GM12878 (cell line): ENCODE data around the gene SLC3A2. TPM values are rescaled to one million over a fixed set of nuclear protein-coding genes. Genes with fewer than 3 reads are reported as not detected.

Source experiments
- ATAC-seq: fragments of 200-7000 bp; cut with Tn5 transposase; 3 replicates; pipeline ENCODE4 v1.9.1; 2020; ENCODE audit warnings: mild to moderate bottlenecking, moderate library complexity
- BruUV-seq: library from RNA; stranded (reverse); fragments of 400-500 nt; replicated peaks from 2 replicates; lab custom pipeline; 2021; lab: Mats Ljungman, UMichigan
- CTCF ChIA-PET: fragments of 300-600 bp; sonication (Branson Sonifier 250); formaldehyde crosslinking; extraction: SDS; loops from one replicate; lab custom pipeline; 2021; ENCODE audit warnings: inconsistent platforms; lab: Yijun Ruan, JAX
- POLR2A ChIA-PET: fragments of 350-600 bp; formaldehyde crosslinking; extraction: SDS; loops from one replicate; lab custom pipeline; 2021; ENCODE audit warnings: inconsistent platforms; lab: Charles Lee
- RAD21 ChIA-PET: fragments of 300-600 bp; sonication (Branson Sonifier 250); formaldehyde crosslinking; loops from one replicate; lab custom pipeline; 2023; ENCODE audit warnings: antibody characterized with exemption; ENCODE audit not compliant: unreplicated experiment; lab: Charles Lee
- SMC1A ChIA-PET: fragments of 300-600 bp; sonication (Branson Sonifier 250); formaldehyde crosslinking; loops from one replicate; lab custom pipeline; 2023; ENCODE audit not compliant: unreplicated experiment, uncharacterized antibody; lab: Charles Lee
- DNase-seq: peaks from one replicate; pipeline ENCODE4 v3.0.0-alpha.2; 2011; ENCODE audit warnings: low read depth, low spot score
- FAIRE-seq: peaks from 3 replicates; lab custom pipeline; 2011; peaks lifted over from hg19 to GRCh38; lab: Jason Lieb, UNC
- H2AFZ ChIP-seq: 2 replicates; pipeline ENCODE4 v1.6.0; 2011; ENCODE audit warnings: low read depth, low read length, control low read depth; ENCODE audit not compliant: control insufficient read depth
- H3K27ac ChIP-seq: 2 replicates; pipeline ENCODE4 v1.5.1; 2011; ENCODE audit warnings: control low read depth; ENCODE audit not compliant: control insufficient read depth, insufficient read depth
- H3K27me3 ChIP-seq, 2 experiments: replicated peaks in 1 of 2; 2 replicates each; pipeline versions ENCODE4 v1.6.0 to v1.6.1; 2011; ENCODE audit warnings: low read length in 1 of 2; ENCODE audit not compliant: control insufficient read depth in 2 of 2, insufficient read depth in 2 of 2
- H3K36me3 ChIP-seq, 2 experiments: 2 replicates each; pipeline ENCODE4 v1.5.1; 2011; ENCODE audit warnings: low read length in 1 of 2; ENCODE audit not compliant: control insufficient read depth in 2 of 2, insufficient read depth in 2 of 2
- H3K4me1 ChIP-seq: 2 replicates; pipeline ENCODE4 v1.6.1; 2011; ENCODE audit warnings: mild to moderate bottlenecking, low read length, moderate library complexity, mixed read lengths; ENCODE audit not compliant: control insufficient read depth, insufficient read depth
- H3K4me2 ChIP-seq: 2 replicates; pipeline ENCODE4 v1.6.0; 2011; ENCODE audit warnings: control low read depth; ENCODE audit not compliant: control insufficient read depth, insufficient read depth
- H3K4me3 ChIP-seq: fragments of 200-600 bp; sonication (generic); 2 replicates; pipeline ENCODE4 v1.5.1; 2016
- H3K79me2 ChIP-seq: 2 replicates; pipeline ENCODE4 v1.6.0; 2011; ENCODE audit warnings: low read length; ENCODE audit not compliant: control insufficient read depth, insufficient read depth
- H3K9ac ChIP-seq: 2 replicates; pipeline ENCODE4 v1.8.0; 2011; ENCODE audit warnings: low read length, control low read depth, mixed read lengths; ENCODE audit not compliant: control insufficient read depth, insufficient read depth
- H3K9me3 ChIP-seq: replicated peaks from 3 replicates; pipeline ENCODE4 v1.5.1; 2011; ENCODE audit warnings: mild to moderate bottlenecking, low read length; ENCODE audit not compliant: control insufficient read depth, insufficient read depth
- H4K20me1 ChIP-seq: 2 replicates; pipeline ENCODE4 v1.6.0; 2011; ENCODE audit not compliant: control insufficient read depth, insufficient read depth
- BHLHE40 ChIP-seq, 2 experiments: fragments of 450-650 bp in 1 of 2; IDR thresholded peaks; 2 replicates each; pipeline ENCODE4 v1.6.1; 2011 to 2017; ENCODE audit warnings: low read depth in 2 of 2, borderline replicate concordance in 1 of 2, improper control_type of control experiment in 1 of 2, low read length in 1 of 2, mild to moderate bottlenecking in 1 of 2
- HDAC2 ChIP-seq: fragments of 200-600 bp; sonication (generic); IDR thresholded peaks from 2 replicates; pipeline ENCODE4 v1.6.1; 2017
- NBN ChIP-seq: fragments of 450-650 bp; IDR thresholded peaks from 2 replicates; pipeline ENCODE4 v1.6.1; 2016
- NR2F1 ChIP-seq: fragments of 450-650 bp; conservative IDR thresholded peaks from 2 replicates; pipeline ENCODE4 v1.6.1; 2017; ENCODE audit warnings: mild to moderate bottlenecking
- POLR2AphosphoS2 ChIP-seq: IDR thresholded peaks from 2 replicates; pipeline ENCODE4 v1.6.1; 2011; ENCODE audit warnings: low read depth, mild to moderate bottlenecking, low read length, improper control_type of control experiment, moderate library complexity
- SMAD1 ChIP-seq: fragments of 450-650 bp; IDR thresholded peaks from 2 replicates; pipeline ENCODE4 v1.6.1; 2018; ENCODE audit warnings: mild to moderate bottlenecking, low read depth; ENCODE audit not compliant: partially characterized antibody
- SMAD5 ChIP-seq: IDR thresholded peaks from 2 replicates; pipeline ENCODE4 v1.6.1; 2016; ENCODE audit warnings: antibody characterized with exemption, low read depth
- SMARCA5 ChIP-seq: fragments of 450-650 bp; IDR thresholded peaks from 2 replicates; pipeline ENCODE4 v1.6.1; 2017; ENCODE audit warnings: mild to moderate bottlenecking
- SREBF2 ChIP-seq: IDR thresholded peaks from 2 replicates; pipeline ENCODE4 v1.6.1; 2012; ENCODE audit warnings: mild to moderate bottlenecking, low read length
- STAT1 ChIP-seq: fragments of 450-650 bp; conservative IDR thresholded peaks from 2 replicates; pipeline ENCODE4 v1.6.1; 2014; ENCODE audit warnings: antibody characterized with exemption, mild to moderate bottlenecking
- STAT3 ChIP-seq: IDR thresholded peaks from 2 replicates; pipeline ENCODE4 v1.6.1; 2011; ENCODE audit warnings: low read depth, low read length, improper control_type of control experiment
- SUZ12 ChIP-seq: fragments of 200-600 bp; sonication (generic); IDR thresholded peaks from one replicate; pipeline ENCODE4 v1.6.1; 2018; ENCODE audit warnings: antibody characterized with exemption, mild to moderate bottlenecking; ENCODE audit not compliant: unreplicated experiment
- ZBED1 ChIP-seq: IDR thresholded peaks from 2 replicates; pipeline ENCODE4 v1.6.1; 2016; ENCODE audit warnings: borderline replicate concordance
- WGBS: methylation state at CpG from one replicate; pipeline ENCODE4 v1.1.6; 2016; ENCODE audit warnings: low lambda C conversion rate; ENCODE audit not compliant: insufficient replicate concordance, insufficient coverage; ENCODE audit errors: missing lambda C conversion rate; 5-methylcytosine and 5-hydroxymethylcytosine counted together
- in situ Hi-C: fragments of 300-500 bp; cut with MboI; formaldehyde crosslinking; loops from 9 replicates; pipeline ENCODE4 v1.14.3; 2018; ENCODE audit warnings: mixed read lengths
- intact Hi-C: fragments of 100-400 bp; cut with micrococcal nuclease; formaldehyde crosslinking; loops from one replicate; pipeline ENCODE4 v1.14.2; 2022; ENCODE audit not compliant: unreplicated experiment
- polyA plus RNA-seq, 11 experiments: library from polyadenylated mRNA; depleted of rRNA in 4 of 11; unstranded in 6 of 11; stranded (reverse) in 5 of 11; fragments of >200 nt; fragmentation: Nextera tagmentation in 4 of 11; fragmentation: Illumina TruSeq in 1 of 11; extraction: Ambion mirVana in 4 of 11; extraction: Trizol in 1 of 11; gene quantifications; 1 replicate in 1 of 11; 2 replicates in 10 of 11; pipeline versions ENCODE4 v1.2.1 to v1.2.3, GENCODE V29; 2011 to 2016; ENCODE audit warnings: inconsistent platforms in 2 of 11, missing spikeins in 2 of 11, low read depth in 1 of 11
- total RNA-seq, 4 experiments: library from RNA; depleted of rRNA in 3 of 4; stranded (reverse); fragments of >200 nt in 3 of 4; fragmentation: Illumina TruSeq in 1 of 4; extraction: Trizol in 1 of 4; gene quantifications; 2 replicates each; pipeline versions ENCODE4 v1.2.1 to v1.2.3, GENCODE V29; 2013 to 2021
- TF ChIP-seq, protein P1 (sequence below): fragments of 450-650 bp; IDR thresholded peaks from 2 replicates; pipeline ENCODE4 v1.6.1; 2014; ENCODE audit warnings: mild to moderate bottlenecking
- TF ChIP-seq, protein P2 (sequence below): fragments of 450-650 bp; IDR thresholded peaks from 2 replicates; pipeline ENCODE4 v1.6.1; 2016; ENCODE audit warnings: mild to moderate bottlenecking
- TF ChIP-seq, protein P3 (sequence below): IDR thresholded peaks from 2 replicates; pipeline ENCODE4 v1.6.1; 2012; ENCODE audit warnings: low read length, inconsistent platforms
- TF ChIP-seq, protein P4 (sequence below): fragments of 450-650 bp; IDR thresholded peaks from 2 replicates; pipeline ENCODE4 v1.6.1; 2017; ENCODE audit warnings: mild to moderate bottlenecking, low read depth, inconsistent platforms; ENCODE audit not compliant: poor library complexity, severe bottlenecking

Gene SLC3A2
- total and polyA plus RNA-seq, 10 of the 15 experiments (the other 5 are each of a cell fraction or from before 2014, with no cell fraction given), result 6.9 to 158 (median 106) TPM

DNA sequence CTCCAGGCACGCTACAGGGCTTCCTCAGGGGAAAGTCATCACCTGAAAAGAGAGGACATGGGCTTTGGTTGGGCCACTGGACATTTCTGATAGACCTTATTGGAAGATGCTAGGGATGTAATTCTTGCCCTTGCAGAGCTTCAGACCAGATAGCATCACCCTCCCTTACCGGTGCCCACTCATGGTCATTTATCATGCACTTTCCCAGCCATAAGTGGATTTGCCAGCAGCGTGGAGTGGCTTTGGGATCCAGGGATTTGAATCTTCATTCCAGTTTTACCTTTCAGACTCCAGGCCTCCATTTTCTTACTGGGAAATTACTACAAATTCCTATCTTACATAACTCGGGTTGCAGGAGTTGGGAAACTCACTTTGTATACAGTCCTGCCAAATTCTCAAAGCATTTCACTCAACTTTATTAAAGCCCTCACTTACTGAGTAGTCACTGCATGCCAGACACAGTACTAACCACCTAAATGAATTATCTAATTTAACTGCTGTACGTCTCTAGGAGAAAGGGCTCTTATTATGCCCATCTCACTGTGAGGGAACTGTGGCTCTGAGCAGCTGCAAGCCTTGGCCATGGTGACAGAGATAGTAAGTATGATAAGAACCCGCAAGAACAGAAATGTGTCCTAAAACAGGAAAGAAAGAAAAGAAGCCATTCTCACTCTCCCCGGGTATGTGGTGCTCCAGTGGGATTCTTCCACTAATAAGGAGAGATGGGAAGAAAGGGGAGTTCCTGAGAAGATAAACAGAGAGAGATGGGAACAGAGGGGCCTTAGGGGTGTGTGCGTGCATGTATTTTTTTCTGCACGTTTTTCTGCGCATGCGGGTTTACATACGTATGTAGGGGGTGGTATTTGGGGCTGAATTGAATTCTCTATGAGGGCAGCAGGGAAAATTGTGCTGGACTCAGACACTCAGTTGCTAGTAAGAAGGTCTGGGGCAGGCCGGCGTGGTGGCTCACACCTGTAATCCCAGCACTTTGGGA is 30.7 kb downstream of the SLC3A2 start:
- ChIA-PET CTCF (interaction anchor here (11.9 kb wide), 1 partner anchor 110 kb away, joined by 327 read pairs; no protein-coding TSS in a partner anchor), POLR2A (no interaction called here), SMC1A (interaction anchor here (10.0 kb wide), 1 partner anchor 110 kb away, joined by 116 read pairs; no protein-coding TSS in a partner anchor), RAD21 (interaction anchor here (3.7 kb wide), 1 partner anchor 112 kb away, joined by 22 read pairs; no protein-coding TSS in a partner anchor)
- H3K27ac ChIP-seq, result no peak overlapping the region
- peaks cover 0 to 3% of the 10 kb centered on the region in 2 experiments for H3K27me3 ChIP-seq
- H3K4me1 ChIP-seq, result no peaks in the 10 kb centered on the region
- 46% methylated on average over 14 of the region's 14 CpGs for WGBS
- ATAC-seq, result no peak
- FAIRE-seq, result no peak
- H3K9me3 ChIP-seq, result no peaks in the 10 kb centered on the region
- H3K9ac ChIP-seq, result no peak overlapping the region
- TF ChIP-seq ZBED1 (no peak), BHLHE40 (IDR thresholded peaks at IDR 0.05; ENCODE audit: borderline replicate concordance in 1 of 2, low read depth in 2 of 2, low read length in 1 of 2) (no peak), HDAC2 (no peak), SMAD1 (no peak), SREBF2 (no peak), SUZ12 (no peak), POLR2AphosphoS2 (no peak), SMARCA5 (no peak), NBN (no peak), NR2F1 (no peak), STAT3 (no peak), SMAD5 (no peak), STAT1 (no peak)
- TF ChIP-seq, protein P1, sequence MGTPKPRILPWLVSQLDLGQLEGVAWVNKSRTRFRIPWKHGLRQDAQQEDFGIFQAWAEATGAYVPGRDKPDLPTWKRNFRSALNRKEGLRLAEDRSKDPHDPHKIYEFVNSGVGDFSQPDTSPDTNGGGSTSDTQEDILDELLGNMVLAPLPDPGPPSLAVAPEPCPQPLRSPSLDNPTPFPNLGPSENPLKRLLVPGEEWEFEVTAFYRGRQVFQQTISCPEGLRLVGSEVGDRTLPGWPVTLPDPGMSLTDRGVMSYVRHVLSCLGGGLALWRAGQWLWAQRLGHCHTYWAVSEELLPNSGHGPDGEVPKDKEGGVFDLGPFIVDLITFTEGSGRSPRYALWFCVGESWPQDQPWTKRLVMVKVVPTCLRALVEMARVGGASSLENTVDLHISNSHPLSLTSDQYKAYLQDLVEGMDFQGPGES, result no peak
- TF ChIP-seq, protein P2, sequence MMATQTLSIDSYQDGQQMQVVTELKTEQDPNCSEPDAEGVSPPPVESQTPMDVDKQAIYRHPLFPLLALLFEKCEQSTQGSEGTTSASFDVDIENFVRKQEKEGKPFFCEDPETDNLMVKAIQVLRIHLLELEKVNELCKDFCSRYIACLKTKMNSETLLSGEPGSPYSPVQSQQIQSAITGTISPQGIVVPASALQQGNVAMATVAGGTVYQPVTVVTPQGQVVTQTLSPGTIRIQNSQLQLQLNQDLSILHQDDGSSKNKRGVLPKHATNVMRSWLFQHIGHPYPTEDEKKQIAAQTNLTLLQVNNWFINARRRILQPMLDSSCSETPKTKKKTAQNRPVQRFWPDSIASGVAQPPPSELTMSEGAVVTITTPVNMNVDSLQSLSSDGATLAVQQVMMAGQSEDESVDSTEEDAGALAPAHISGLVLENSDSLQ, result no peak
- TF ChIP-seq, protein P3, sequence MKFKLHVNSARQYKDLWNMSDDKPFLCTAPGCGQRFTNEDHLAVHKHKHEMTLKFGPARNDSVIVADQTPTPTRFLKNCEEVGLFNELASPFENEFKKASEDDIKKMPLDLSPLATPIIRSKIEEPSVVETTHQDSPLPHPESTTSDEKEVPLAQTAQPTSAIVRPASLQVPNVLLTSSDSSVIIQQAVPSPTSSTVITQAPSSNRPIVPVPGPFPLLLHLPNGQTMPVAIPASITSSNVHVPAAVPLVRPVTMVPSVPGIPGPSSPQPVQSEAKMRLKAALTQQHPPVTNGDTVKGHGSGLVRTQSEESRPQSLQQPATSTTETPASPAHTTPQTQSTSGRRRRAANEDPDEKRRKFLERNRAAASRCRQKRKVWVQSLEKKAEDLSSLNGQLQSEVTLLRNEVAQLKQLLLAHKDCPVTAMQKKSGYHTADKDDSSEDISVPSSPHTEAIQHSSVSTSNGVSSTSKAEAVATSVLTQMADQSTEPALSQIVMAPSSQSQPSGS, result no peak
- TF ChIP-seq, protein P4, sequence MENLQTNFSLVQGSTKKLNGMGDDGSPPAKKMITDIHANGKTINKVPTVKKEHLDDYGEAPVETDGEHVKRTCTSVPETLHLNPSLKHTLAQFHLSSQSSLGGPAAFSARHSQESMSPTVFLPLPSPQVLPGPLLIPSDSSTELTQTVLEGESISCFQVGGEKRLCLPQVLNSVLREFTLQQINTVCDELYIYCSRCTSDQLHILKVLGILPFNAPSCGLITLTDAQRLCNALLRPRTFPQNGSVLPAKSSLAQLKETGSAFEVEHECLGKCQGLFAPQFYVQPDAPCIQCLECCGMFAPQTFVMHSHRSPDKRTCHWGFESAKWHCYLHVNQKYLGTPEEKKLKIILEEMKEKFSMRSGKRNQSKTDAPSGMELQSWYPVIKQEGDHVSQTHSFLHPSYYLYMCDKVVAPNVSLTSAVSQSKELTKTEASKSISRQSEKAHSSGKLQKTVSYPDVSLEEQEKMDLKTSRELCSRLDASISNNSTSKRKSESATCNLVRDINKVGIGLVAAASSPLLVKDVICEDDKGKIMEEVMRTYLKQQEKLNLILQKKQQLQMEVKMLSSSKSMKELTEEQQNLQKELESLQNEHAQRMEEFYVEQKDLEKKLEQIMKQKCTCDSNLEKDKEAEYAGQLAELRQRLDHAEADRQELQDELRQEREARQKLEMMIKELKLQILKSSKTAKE, result no peak
- no peaks in the 10 kb centered on the region for H3K79me2 ChIP-seq
- BruUV-seq, result no TSS peak
- in situ Hi-C loops (no loop called here), intact Hi-C loops (no loop called here)
- H3K36me3 ChIP-seq, result no peaks in the 10 kb centered on the region
- no peaks in the 10 kb centered on the region for H4K20me1 ChIP-seq
- no peak overlapping the region for H3K4me2 ChIP-seq
- DNase-seq, result no peak
- no peak overlapping the region for H3K4me3 ChIP-seq
- no peak overlapping the region for H2AFZ ChIP-seq
